ENCODE data around the gene SFTA2.

- TF ChIP-seq POLR2A (IDR thresholded peaks at IDR 0.05; ENCODE audit: borderline replicate concordance, extremely low read depth, insufficient read depth, insufficient read length): no peak
- no peak for TF ChIP-seq EZH2phosphoT487 (IDR thresholded peaks at IDR 0.05; ENCODE audit: borderline replicate concordance)
- TF ChIP-seq RAD21 (IDR thresholded peaks at IDR 0.05; ENCODE audit: low read depth): no peak
- TF ChIP-seq CTCF (IDR thresholded peaks at IDR 0.05 in 2 of 3, conservative IDR thresholded peaks at IDR 0.05 in 1 of 3; ENCODE audit: borderline replicate concordance in 1 of 3, insufficient read depth in 1 of 3, low read depth in 2 of 3, low read length in 2 of 3): no peak
- no peak for TF ChIP-seq ATF3 (IDR thresholded peaks at IDR 0.05)
- TF ChIP-seq EZH2 (IDR thresholded peaks at IDR 0.05): no peak
- no peak for TF ChIP-seq ZFX (IDR thresholded peaks at IDR 0.05)
Observed at GRCh38 chr6:30907758-30908591, 24.0 kb downstream of the SFTA2 start, which contains the start of gene GTF2H4.
